Aorta (tissue), 5 donors: ENCODE measurements around the gene CCDC15. TPM values are rescaled to one million over a fixed set of nuclear protein-coding genes. Genes with fewer than 3 reads are reported as not detected.

Experiments
- ATAC-seq: fragments of 200-7000 bp; cut with Tn5 transposase; one replicate; pipeline ENCODE4 v1.9.1; 2022; ENCODE audit warnings: moderate library complexity; ENCODE audit not compliant: low FRiP score
- DNase-seq, 2 donors: peaks; one replicate each; pipeline ENCODE4 v3.0.0-alpha.2; 2020
- H3K27ac ChIP-seq, 2 donors: one replicate each; pipeline ENCODE4 v1.5.1; 2013; ENCODE audit warnings: low read length in 2 of 2, mild to moderate bottlenecking in 2 of 2, moderate library complexity in 2 of 2, control low read depth in 1 of 2, inconsistent platforms in 1 of 2, low read depth in 1 of 2
- H3K27me3 ChIP-seq, 2 donors: one replicate each; pipeline ENCODE4 v1.6.1; 2013; ENCODE audit warnings: control low read depth in 1 of 2, low read length in 1 of 2, mild to moderate bottlenecking in 1 of 2, moderate library complexity in 1 of 2; ENCODE audit not compliant: insufficient read depth in 2 of 2, control insufficient read depth in 1 of 2
- H3K36me3 ChIP-seq, 2 donors: one replicate each; pipeline ENCODE4 v1.6.1; 2013; ENCODE audit warnings: control low read depth in 1 of 2, low read length in 1 of 2, mild to moderate bottlenecking in 1 of 2; ENCODE audit not compliant: insufficient read depth in 2 of 2, control insufficient read depth in 1 of 2
- H3K4me1 ChIP-seq, 2 donors: one replicate each; pipeline ENCODE4 v1.6.1; 2013; ENCODE audit warnings: low read length in 2 of 2, control low read depth in 1 of 2, mild to moderate bottlenecking in 1 of 2, moderate library complexity in 1 of 2; ENCODE audit not compliant: insufficient read depth in 2 of 2, control insufficient read depth in 1 of 2
- H3K4me3 ChIP-seq, 2 donors: one replicate each; pipeline ENCODE4 v1.5.1; 2013; ENCODE audit warnings: low read length in 2 of 2, control low read depth in 1 of 2, mild to moderate bottlenecking in 1 of 2
- H3K9me3 ChIP-seq: one replicate; pipeline ENCODE4 v1.6.1; 2013; ENCODE audit warnings: mild to moderate bottlenecking, low read length; ENCODE audit not compliant: control insufficient read depth
- WGBS, 2 donors: extraction: QIAGEN DNeasy Blood & Tissue Kit; methylation state at CpG; one replicate each; pipeline ENCODE4 v1.1.7; 2013; 5-methylcytosine and 5-hydroxymethylcytosine counted together
- intact Hi-C, 2 donors: fragments of 100-400 bp; cut with DNase I; formaldehyde crosslinking; loops; one replicate each; pipeline versions ENCODE4 v1.14.2 to v1.15.0; 2022
- polyA plus RNA-seq, 2 donors: library from polyadenylated mRNA; stranded (reverse); fragments of 200-250 nt; gene quantifications; one replicate each; pipeline ENCODE4 v1.2.3, GENCODE V29; 2013
- total RNA-seq, 2 donors: library from RNA; stranded (reverse); fragmentation: NEBNext Ultra II Directional; extraction: Animal tissue kit (Norgen Biotek cat#: 25700); gene quantifications; one replicate each; pipeline ENCODE4 v1.2.1, GENCODE V29; 2021
- donor health status: healthy with polysubstance abuse.
- donor health status: Bipolar disorder and iron deficiency.
- donor health status: DM: no; HTN: no; CAD: no.
- donor health status: DM: no; HTN: no; CAD: no.
- donor health status: DM: yes; HTN: yes; CAD: no.

The CCDC15 gene
- total and polyA plus RNA-seq, 4 donors, result 0.13 to 1.5 (median 0.79) TPM

GRCh38 chr11:125078516-125079140, 124.6 kb downstream of the CCDC15 start:
- H3K4me3 ChIP-seq, result no peak overlapping the region
- ATAC-seq (no peak), DNase-seq (no peak)
- intact Hi-C loops, result no loop called here
- H3K36me3 ChIP-seq, result no peaks in the 10 kb centered on the region
- WGBS, 2 donors, result 94 to 95% methylated on average over 14 of the region's 14 CpGs
- no peaks in the 10 kb centered on the region for H3K27me3 ChIP-seq
- no peaks in the 10 kb centered on the region for H3K9me3 ChIP-seq
- H3K4me1 ChIP-seq, result no peaks in the 10 kb centered on the region
- H3K27ac ChIP-seq, result no peak overlapping the region

DNA sequence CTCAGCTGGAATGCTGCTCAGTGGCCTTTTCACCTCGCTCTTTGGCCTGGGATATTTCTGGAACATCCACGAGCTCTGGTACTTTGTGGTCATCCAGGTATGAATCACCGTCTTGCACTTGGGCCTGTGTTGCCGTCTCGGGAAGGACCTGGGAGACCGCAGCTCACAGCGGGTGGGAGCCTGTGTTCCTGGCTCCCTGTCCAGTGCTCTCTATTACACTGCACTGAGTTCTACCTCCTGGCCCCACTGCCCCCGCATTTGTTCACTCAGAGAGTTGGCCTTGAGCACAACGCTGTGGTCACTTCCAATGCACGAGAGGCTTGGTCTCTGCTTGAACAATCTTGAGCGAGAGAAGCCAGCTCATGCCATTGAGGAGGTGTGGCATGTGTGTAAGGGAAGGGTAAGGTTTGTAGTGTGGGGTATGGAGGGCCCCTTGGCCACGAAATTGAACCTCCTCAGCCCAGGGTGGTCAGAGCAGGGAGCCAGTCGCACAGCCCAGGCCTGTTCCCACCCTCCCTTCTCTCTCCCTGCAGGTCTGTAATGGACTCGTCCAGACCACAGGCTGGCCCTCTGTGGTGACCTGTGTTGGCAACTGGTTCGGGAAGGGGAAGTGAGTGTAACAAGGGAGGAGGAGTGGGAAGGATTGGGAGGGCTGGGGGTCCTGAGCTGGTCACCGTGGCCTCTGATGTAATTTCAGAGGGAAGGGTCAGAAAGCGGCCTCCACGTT, 125.3 kb downstream of the CCDC15 start:
- intact Hi-C loops, result no loop called here
- Histone ChIP-seq H3K4me1 (no peaks in the 10 kb centered on the region), H3K9me3 (no peaks in the 10 kb centered on the region), H3K36me3 (no peaks in the 10 kb centered on the region), H3K27me3 (no peaks in the 10 kb centered on the region), H3K4me3 (no peak overlapping the region), H3K27ac (no peak overlapping the region)
- DNase-seq (no peak), ATAC-seq (no peak)
- 84 to 85% methylated on average over 18 of the region's 18 CpGs for WGBS, 2 donors

- ATAC-seq (no peak), DNase-seq (no peak)
- no peaks in the 10 kb centered on the region for H3K9me3 ChIP-seq
- intact Hi-C loops, result no loop called here
- no peaks in the 10 kb centered on the region for H3K4me1 ChIP-seq
- H3K36me3 ChIP-seq, result no peaks in the 10 kb centered on the region
- H3K27ac ChIP-seq, result no peak overlapping the region
- H3K4me3 ChIP-seq, result no peak overlapping the region
- WGBS, 2 donors, result 88 to 89% methylated on average over 12 of the region's 12 CpGs
- no peaks in the 10 kb centered on the region for H3K27me3 ChIP-seq
Measured at GRCh38 chr11:125079878-125080530, 126.0 kb downstream of the CCDC15 start.

DNA sequence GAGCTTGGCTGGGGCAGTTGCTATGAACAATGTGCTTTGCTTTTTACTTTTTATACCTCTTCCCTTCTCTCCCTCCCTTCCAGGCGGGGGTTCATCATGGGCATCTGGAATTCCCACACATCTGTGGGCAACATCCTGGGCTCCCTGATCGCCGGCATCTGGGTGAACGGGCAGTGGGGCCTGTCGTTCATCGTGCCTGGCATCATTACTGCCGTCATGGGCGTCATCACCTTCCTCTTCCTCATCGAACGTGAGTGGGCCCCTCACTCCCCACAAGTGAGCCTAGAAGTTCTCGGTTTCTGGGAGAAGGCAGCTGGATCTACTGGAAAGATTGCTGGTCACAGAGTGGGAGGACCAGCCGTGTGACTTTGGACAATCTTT, 126.5 kb downstream of the CCDC15 start:
- Histone ChIP-seq H3K9me3 (no peaks in the 10 kb centered on the region), H3K4me1 (no peaks in the 10 kb centered on the region), H3K27me3 (no peaks in the 10 kb centered on the region), H3K27ac (no peak overlapping the region), H3K4me3 (no peak overlapping the region), H3K36me3 (no peaks in the 10 kb centered on the region)
- intact Hi-C loops, result no loop called here
- DNase-seq (no peak), ATAC-seq (no peak)
- 86 to 87% methylated on average over 12 of the region's 12 CpGs for WGBS, 2 donors

- intact Hi-C loops, result no loop called here
- Histone ChIP-seq H3K9me3 (no peaks in the 10 kb centered on the region), H3K4me3 (no peak overlapping the region), H3K4me1 (no peaks in the 10 kb centered on the region), H3K27ac (no peak overlapping the region), H3K27me3 (no peaks in the 10 kb centered on the region), H3K36me3 (no peaks in the 10 kb centered on the region)
- WGBS, 2 donors, result 75 to 77% methylated on average over 14 of the region's 14 CpGs
- DNase-seq (no peak), ATAC-seq (no peak)
Measured at GRCh38 chr11:125081098-125081798, 127.2 kb downstream of the CCDC15 start.

- ATAC-seq, result no peak
- no peaks in the 10 kb centered on the region for H3K36me3 ChIP-seq
- intact Hi-C loops, result no loop called here
- DNase-seq, result no peak
- WGBS, 2 donors, result 81 to 84% methylated on average over 5 of the region's 5 CpGs
- H3K27ac ChIP-seq, result no peak overlapping the region
- H3K27me3 ChIP-seq, result no peaks in the 10 kb centered on the region
- no peaks in the 10 kb centered on the region for H3K9me3 ChIP-seq
- H3K4me3 ChIP-seq, result no peak overlapping the region
- no peaks in the 10 kb centered on the region for H3K4me1 ChIP-seq
Measured at GRCh38 chr11:125082040-125082439, 128.0 kb downstream of the CCDC15 start.

- ATAC-seq, result no peak
- WGBS, 2 donors, result 76 to 81% methylated on average over 10 of the region's 10 CpGs
Measured at GRCh38 chr11:125082611-125083311, 128.8 kb downstream of the CCDC15 start.

DNA sequence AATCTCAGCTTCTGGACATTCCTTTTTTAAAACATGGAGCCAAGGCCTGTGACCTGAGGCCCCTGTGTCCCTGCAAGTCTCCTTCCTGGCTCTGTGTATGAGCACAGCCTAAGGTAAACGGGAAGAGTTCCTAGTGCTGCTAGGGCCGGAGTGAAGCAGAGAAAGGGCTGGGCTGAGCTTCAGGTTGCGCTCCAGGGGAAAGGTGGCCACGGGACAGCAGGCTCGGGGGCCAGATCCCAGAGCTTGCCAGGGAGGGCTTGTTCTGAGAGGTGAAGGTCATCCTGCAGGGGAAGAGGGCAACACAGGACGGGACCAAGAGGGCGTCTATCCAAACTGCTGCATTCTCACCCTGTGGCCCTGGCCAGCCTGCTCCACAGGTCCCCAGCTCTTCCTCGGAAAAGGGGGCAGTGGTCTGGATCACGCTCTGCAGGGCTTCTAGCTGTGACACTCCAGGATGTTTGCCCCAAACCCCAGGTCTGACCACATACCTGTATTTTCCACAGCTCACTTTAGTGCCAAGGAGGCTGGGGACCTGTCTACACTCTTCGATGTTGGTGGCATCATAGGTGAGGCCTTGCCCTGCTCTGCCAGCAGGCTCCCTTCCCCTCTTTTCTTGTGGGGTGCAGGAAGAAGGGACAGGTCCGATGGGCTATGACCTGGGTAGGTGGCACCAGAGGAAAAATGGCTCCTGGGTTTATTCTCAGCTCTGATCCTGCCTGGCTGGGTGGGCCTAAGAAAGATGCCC, 129.5 kb downstream of the CCDC15 start:
- Histone ChIP-seq H3K9me3 (no peaks in the 10 kb centered on the region), H3K4me1 (no peaks in the 10 kb centered on the region), H3K4me3 (no peak overlapping the region), H3K27ac (no peak overlapping the region), H3K36me3 (no peaks in the 10 kb centered on the region), H3K27me3 (no peaks in the 10 kb centered on the region)
- no peak for DNase-seq
- WGBS, 2 donors, result 81 to 86% methylated on average over 11 of the region's 11 CpGs
- no peak for ATAC-seq
- intact Hi-C loops, result no loop called here

More at GRCh38 chr11:125082611-125083311, 128.8 kb downstream of the CCDC15 start:
- Histone ChIP-seq H3K36me3 (no peaks in the 10 kb centered on the region), H3K9me3 (no peaks in the 10 kb centered on the region), H3K27me3 (no peaks in the 10 kb centered on the region), H3K4me3 (no peak overlapping the region), H3K4me1 (no peaks in the 10 kb centered on the region), H3K27ac (no peak overlapping the region)
- no peak for DNase-seq
- intact Hi-C loops, result no loop called here
